Measurements from ENCODE around the gene DDX31. TPM values are rescaled to one million over a fixed set of nuclear protein-coding genes. Genes with fewer than 3 reads are reported as not detected.
"Not testable (repeated sequence)": the region's sequence is repeated elsewhere in the genome, so short reads cannot be mapped to it uniquely, and the experiment has no call there.

DDX31 gene
- 10 to 100 TPM; 15.5 to 19.2 (median 16.8) TPM for polyA plus RNA-seq (ENCODE audit: insufficient read length in 4 of 4)

DNA sequence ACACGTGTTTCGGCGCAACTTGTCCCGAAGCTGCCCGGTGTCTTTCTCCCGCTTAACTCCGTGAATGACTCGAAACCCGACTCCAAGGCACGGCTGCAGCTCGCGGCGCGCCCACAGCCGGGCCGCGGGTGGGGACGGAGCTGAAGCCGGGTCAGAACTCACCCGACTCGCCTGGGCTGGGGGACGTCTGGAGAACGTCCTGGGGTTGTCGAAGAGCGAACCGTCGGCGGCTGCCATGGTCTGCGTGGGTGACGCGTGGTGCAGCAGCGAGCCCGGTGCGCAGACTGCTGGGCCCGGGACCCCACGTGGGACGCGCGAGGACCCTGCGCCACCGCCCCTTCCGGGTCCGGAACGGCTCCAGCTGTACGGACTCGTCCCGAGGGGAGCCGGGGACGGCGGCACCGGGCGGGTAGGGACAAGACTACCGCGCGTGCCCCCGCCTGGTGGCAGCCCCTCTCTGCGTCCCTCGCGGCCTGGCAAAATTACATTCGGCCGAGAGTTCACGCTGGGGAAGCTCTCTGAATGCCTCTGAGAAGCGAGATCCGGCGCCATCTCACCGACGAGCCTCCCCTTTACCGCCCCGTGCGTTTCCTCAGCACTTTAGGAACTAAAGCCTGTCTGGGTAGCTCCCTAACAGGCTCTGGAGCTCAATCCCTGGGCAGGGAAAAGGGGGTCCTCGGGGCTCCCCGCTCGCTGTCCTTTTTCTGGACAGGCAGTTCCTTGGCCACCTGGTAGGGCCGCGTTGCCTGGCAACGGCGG lies at the start of gene DDX31:
DDX31 (minus strand) TSS at position 286 of the 759 bp plus-strand sequence; CDS start at position 237, 49 bp downstream.
- DNase-seq (ENCODE audit: low read depth in 4 of 4, low spot score in 3 of 4) = peak; percentile 73 to 86 (median 76)

DNA sequence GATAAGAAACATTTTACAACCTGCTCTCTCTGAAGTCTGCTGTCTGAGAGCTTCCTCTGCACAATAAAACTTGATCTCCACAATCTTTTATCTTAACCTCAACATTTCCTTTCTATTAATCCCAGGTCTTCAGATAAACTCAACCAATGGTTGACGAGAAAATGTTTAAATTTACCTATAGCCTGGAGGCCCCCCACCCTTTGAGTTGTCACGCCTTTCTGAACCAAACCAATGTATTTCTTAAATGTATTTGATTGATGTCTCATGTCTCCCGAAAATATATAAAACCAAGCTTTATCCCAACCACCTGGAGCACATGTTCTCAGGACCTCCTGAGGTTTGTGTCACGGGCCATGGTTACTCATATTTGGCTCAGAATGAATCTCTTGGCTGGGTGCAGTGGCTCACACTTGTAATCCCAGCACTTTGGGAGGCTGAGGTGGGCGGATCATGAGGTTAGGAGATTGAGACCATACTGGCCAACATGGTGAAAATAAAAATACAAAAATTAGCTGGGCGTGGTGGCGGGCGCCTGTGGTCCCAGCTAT lies 48.7 kb upstream of the DDX31 start:
- not testable (repeated sequence) for DNase-seq (ENCODE audit: low read depth in 4 of 4, low spot score in 3 of 4)

DNA sequence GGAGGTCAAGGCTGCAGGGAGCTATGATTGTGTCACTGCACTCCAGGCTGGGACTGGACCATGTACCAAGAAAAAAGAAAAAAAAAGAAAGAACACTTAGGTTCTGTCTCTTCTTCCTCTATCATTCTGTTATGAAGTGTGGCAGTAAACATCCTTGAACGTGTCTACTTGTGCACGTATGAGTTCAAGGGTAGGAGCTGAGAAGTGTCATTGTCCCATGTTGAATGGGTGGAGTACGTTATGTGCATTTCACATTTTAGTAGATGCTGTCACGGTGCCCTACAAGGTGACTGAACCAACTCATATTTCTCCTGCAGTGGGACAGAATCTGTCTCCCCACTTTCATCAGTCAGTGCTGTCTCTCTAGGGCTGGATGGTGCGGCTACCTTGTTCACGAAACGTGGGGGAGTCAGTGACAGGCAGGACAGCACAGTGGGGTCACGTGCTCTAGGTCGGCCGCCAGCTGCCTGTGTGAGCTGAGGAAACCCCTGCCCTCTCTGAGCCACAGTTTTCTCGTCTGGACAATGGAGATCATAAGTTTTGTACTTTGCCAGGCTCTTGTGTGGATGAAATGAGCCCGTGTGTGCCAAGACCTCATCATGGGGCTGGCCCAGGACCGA lies 47.7 kb upstream of the DDX31 start:
- no peak for DNase-seq (ENCODE audit: low read depth in 4 of 4, low spot score in 3 of 4)

DNA sequence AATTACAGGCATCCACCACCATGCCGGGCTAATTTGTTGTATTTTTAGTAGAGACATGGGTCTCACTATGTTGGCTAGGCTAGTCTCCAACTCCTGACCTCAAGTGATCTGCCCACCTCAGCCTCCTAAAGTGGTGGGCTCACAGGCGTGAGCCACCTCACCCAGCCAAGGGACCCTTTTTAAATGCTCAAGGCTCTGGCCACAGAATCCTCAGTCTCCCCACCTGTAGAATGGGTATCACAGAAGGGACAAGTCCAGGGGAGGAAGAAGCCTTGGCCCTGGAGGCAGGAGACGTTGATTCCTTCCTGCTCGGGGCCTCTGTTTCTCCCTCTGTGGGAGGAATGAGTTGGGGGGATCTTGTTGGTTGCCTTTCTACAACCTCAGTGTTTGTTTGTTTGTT lies 46.2 kb upstream of the DDX31 start:
- no peak for DNase-seq (ENCODE audit: low read depth in 4 of 4, low spot score in 3 of 4)

DNA sequence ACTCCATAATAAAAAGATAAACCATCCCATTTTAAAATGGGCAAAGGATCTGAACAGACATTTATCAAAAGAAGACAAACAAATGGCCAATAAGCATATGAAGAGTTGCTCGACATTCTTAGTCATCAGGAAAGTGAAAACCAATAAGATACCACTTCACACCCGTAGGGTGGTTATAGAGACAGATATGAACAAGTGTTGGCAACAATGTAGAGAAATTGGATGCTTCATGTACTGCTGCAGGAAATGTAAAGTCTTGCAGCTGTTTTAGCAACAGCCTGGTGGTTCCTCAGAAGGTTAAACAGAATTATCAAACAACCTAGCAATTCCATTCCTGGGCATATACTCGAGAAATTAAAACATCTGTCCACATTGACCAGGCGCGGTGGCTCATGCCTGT lies 43.0 kb upstream of the DDX31 start:
- no peak for DNase-seq (ENCODE audit: low read depth in 4 of 4, low spot score in 3 of 4)

DNA sequence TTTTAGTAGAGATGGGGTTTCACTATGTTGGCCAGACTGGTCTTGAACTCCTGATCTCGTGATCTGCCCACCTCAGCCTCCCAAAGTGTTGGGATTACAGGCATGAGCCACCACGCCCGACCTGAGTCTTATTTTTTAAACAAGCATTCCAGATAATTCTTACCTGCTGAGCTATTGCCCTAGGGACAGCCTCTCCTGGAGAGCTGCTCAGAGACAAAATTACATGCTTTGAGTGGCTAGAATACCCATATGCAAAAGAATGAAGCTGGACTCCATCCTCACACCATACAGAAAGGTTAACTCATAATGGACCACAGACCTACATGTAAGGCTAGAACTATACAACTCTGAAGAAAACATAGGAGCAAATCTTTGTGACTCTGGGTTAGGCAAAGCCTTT lies 42.1 kb upstream of the DDX31 start:
- no peak for DNase-seq (ENCODE audit: low read depth in 4 of 4, low spot score in 3 of 4)

DNA sequence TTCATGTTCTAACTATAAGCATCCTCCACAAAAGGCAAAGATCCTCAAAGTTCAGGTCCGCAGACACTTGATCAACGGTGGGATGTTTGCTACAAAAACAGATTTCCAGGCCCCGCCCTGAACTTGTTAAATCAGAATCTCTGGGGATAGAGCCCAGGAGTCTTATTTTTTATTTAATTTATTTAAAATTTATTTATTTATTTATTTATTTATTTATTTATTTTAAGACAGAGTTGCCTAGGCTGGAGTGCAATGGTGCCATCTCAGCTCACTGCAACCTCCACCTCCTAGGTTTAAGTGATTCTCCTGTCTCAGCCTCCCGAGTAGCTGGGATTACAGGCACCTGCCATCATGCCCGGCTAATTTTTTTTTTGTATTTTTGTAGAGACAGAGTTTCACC lies 41.4 kb upstream of the DDX31 start:
- DNase-seq (ENCODE audit: low read depth in 4 of 4, low spot score in 3 of 4) = not testable (repeated sequence)

DNA sequence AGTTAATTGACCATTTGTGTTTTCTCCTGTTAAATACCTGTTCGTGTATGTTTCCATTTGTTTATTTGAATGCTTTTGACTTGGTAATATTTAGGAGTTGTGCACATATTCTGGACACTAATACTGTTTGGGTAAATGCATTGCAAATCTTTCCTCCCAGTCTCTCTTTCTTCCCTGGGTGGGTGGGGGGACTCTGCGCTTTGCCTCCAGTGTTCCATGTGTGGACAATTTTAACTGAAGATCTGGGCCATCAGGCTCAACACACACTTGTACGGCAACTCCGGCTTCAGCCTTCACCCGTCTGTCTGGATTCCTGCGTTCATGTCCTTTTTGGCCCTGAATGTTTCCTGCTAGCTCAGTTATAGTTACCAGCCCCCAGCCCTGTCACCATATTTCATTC lies 40.5 kb upstream of the DDX31 start:
- no peak for DNase-seq (ENCODE audit: low read depth in 4 of 4, low spot score in 3 of 4)

DNA sequence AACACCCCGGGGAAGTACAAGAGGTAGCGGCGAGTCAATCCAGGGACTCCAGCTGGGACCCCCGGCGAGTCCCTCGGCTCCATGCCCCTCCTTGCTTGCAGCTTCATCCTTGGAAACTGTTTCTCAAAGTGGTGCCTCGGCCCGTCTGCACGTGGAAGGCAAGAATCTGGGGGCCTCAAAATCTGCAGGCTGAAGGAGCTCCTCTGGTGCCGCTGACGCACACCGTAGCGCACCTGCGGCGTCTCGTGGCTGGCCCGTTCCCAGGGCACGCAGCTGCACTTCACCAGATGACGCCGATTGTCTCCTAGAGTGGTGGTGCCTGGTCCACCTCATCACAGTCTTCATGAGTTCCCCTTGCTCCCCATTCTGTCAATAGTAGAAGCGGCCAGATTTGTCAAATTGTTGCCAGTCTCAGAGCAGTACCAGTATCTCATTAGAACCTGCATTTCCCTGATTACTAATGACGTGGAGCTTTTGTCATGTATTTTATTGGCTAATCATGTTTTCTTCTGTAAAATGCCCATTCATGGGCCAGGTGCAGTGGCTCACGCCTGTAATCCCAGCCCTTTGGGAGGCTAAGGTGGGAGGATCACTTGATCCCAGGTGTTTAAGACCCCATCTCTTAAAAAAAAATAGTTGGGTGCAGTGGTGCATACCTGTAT lies 39.1 kb upstream of the DDX31 start:
- DNase-seq (ENCODE audit: low read depth in 4 of 4, low spot score in 3 of 4) = no peak

DNA sequence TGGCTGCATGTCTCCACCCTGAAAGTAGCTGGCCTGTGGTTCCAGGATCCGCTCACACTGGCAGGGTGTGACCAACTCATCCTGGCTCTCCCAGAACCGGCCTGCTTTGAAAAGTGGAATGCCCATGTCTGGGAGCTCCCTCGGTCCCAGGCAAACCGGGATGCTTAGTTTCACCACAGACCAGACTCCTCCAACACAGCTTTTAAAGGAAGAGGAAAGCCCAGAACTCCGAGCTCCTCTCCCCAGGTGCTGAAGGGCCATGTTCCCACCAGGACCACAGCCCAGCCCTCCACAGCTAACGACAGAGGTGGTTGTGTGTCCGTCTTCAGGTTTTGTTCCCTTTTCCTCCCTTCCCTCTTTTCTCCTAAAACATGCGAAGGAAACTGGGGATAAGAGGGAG lies 38.5 kb upstream of the DDX31 start:
- DNase-seq (ENCODE audit: low read depth in 4 of 4, low spot score in 3 of 4) = no peak

DNA sequence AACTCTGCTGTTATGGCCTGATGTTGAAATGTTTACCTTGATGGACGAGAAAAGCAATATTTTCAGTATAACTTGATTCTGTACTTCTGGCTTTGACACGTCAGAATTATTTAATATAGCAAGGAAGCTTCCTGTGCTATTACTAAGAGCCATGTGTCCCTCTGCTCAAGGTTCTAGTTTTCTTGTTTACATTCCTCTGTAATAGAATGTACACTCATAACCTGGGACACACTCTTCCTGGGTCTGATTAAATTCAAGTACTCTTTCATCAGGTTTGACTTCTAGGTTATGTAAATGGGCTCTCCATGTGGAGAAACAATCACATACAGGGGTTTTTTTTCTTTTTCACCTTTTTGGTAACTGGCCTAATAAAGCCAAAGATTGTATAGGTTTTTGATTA lies 33.6 kb upstream of the DDX31 start:
- no peak for DNase-seq (ENCODE audit: low read depth in 4 of 4, low spot score in 3 of 4)

DNA sequence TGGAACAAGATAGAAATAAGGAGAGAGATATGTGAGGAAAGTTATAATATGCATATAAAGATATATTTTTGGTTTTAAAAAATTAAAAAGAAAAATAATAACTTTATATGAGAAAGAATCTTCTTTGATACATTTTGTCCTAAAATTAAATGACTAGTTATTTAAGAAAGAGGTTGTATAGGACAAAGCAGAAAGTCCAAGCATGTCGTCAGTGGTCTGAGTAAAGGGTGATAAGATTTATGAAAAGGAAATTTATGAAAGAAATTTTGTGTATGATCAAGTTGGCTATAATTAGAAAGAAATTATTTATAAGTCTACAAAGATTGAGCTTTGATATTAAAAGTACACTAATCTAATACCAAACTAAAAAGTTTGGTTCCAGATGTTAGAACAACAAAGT lies 32.5 kb upstream of the DDX31 start:
- no peak for DNase-seq (ENCODE audit: low read depth in 4 of 4, low spot score in 3 of 4)

DNA sequence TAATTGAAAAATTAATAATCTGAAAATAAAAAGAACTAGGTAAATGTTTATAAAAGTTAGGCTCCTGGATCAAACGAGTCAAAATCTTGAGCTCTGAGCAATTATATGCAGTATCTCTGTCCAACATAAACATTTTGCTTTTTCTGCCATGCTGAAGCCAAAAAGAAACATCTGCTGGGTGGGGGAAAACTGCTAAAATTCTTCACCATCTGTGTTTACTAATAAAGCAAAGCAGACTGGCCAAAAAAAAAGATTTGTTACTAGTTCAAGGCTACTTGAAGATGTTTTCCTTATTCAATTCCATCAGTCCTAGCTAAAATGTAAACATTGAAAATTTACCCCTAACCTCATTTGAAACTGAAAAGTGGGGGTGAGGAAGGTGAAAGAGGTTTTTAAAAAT lies 30.2 kb upstream of the DDX31 start:
- peak in 2 of 4 donors; percentile 5 to 18 for DNase-seq (ENCODE audit: low read depth in 4 of 4, low spot score in 3 of 4)

DNA sequence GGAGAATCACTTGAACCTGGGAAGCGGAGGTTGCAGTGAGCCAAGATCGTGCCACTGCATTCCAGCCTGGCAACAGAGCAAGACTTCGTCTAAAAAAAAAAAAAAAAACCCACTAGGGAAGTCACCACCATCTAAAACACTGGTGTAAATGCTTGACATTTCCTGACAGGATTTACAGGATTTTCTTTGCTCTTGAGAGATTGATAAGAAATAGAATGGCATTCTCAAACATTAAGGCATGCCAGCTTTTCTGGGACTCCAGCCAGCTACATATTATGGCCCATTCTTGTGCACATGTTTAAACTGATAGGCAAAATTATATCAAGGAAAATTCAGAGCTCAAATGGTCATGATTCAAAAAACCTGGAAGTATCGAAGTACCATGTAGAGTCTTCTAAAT lies 29.2 kb upstream of the DDX31 start:
- DNase-seq (ENCODE audit: low read depth in 4 of 4, low spot score in 3 of 4) = no peak

DNA sequence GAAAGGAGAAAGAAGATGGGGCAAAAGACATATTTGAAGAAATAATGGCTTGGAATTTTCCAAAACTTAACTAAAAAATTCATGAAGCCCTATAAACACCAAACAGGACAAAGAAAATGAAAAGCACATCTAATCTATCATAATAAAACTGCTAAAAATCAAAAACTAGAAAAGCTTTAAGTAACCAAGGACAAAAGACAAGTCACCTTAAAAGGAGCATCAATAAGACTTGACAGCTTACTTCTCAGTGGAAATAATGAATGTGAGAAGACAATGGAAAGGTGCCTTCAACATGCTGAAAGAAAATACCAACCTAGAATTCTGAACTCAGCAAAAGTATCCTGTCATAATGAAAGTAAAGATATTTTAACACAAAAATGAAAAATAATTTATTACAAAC lies 27.4 kb upstream of the DDX31 start:
- no peak for DNase-seq (ENCODE audit: low read depth in 4 of 4, low spot score in 3 of 4)

DNA sequence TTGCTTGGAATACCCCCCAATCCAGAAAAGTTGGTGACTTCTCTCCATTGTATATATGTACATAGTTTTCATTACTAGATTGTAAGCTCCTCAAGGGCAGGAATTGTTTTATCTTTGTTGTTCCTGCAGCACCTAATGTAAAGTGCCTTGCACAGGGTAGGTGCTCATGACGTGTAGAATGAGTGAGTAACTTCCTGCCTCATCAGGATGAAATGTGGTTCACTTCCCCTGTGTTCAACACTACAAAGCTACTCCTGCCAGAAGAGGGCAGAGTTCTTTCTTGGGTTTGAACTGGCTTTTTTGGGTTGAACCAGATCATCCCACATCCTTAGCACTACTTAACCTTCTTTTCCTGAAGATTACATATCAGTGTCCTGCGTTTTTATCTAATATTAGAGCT lies 24.4 kb upstream of the DDX31 start:
- no peak for DNase-seq (ENCODE audit: low read depth in 4 of 4, low spot score in 3 of 4)

DNA sequence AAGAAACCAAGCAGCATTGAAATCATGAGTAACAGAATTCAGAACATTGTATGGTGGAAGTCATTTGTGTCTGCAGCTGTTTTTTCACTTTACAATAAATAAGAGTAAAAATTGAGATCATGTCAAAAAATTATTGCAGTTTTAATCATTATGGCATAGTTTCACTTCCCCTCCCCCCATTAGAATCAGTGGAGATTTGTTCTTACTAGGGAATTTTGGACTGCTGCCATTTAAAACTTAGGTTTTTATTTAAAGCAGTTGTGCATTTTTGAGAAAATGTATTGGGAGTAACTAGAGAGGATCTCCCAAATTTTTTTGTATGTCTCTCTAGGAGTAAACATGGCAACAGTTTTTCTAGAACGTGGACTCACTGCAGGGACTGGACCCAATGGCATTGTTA lies 20.9 kb upstream of the DDX31 start:
- peak in 1 of 4 donors; percentile 5 for DNase-seq (ENCODE audit: low read depth in 4 of 4, low spot score in 3 of 4)

DNA sequence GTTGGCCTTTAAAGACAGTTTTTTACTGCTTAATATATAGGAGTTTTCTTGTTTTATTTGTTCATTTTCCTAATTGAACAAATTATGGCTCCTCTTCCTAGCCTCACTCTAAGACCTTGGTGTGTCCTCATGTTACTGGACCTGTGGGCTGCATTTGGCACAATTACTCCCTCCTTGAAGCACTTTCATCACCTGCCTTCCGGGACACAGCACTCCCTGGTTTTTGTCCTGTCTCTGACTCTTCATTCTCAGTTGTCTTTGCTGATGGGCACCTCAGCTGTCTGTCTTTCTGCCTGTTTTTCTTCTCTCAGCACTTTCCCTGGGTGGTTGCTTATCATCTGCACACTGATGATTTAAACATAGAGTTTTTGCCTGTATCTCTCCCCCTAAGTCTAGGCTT lies 14.1 kb upstream of the DDX31 start:
- DNase-seq (ENCODE audit: low read depth in 4 of 4, low spot score in 3 of 4) = no peak

DNA sequence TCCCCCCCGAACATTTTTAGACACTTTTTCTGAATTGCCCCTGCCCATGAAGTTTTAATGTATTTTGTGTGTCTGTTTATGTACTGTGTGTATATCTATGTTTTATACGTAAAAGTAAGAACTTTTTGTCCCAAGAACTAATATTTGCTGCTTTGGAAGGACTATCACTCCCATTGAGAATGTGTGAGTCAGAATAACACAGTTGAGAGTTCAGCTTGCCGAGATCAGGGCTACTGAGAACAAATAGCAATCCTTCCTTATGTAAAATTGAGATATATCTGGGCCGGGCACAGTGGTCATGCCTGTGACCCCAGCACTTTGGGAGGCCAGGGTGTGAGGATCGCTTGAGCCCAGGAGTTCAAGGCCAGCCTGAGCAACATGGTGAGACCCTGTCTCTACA lies 11.8 kb upstream of the DDX31 start:
- DNase-seq (ENCODE audit: low read depth in 4 of 4, low spot score in 3 of 4) = no peak

DNA sequence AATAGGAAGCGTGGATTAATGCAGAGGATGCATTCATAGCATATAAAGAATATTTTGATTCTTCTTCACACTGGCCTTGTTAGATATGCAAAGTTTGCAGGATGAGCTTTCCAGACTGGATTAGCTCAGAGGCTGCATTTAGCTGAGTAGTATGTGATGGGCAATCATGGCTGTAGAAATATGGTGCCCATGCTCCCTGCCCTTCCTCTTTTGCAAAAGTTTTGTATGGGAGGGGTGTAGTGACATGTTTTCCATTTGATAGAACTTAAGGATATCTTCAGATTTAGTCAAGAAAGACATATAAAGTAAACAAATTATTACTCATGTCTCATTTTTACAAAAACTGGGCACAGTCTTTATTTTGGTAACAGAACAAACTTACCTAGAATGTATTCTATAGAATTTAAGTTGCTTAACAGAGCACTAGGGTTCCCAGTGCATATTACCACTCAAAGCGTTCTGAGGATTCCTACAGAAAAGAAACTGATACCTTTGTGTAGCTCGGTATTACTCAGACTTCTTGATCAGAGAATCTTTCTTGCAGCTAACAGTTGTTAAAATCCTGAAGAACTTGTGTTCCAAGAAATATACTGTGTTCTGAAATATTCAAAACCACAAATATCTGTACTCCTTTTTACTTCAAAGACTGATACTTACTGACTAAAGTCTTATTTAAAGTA lies 10.3 kb upstream of the DDX31 start:
- no peak for DNase-seq (ENCODE audit: low read depth in 4 of 4, low spot score in 3 of 4)

DNA sequence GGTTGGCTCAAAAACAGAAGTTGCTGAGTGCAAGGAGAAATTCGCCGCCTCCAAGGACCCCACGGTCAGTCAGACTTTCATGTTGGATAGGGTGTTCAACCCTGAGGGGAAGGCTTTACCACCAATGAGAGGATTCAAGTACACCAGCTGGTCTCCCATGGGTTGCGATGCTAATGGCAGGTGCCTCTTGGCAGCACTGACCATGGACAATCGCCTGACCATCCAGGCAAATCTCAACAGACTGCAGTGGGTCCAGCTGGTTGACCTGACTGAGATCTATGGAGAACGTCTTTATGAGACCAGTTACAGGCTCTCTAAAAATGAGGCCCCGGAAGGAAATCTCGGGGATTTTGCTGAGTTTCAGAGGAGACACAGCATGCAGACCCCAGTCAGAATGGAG lies 8.2 kb upstream of the DDX31 start:
- DNase-seq (ENCODE audit: low read depth in 4 of 4, low spot score in 3 of 4) = no peak
